NCI-H1930 (cell line): ENCODE data around the gene EIPR1.

Experiments used
- DNase-seq, 2 experiments: peaks; one replicate each; lab custom pipeline; 2025; lab: John Stamatoyannopoulos, UW

EIPR1 gene

DNA sequence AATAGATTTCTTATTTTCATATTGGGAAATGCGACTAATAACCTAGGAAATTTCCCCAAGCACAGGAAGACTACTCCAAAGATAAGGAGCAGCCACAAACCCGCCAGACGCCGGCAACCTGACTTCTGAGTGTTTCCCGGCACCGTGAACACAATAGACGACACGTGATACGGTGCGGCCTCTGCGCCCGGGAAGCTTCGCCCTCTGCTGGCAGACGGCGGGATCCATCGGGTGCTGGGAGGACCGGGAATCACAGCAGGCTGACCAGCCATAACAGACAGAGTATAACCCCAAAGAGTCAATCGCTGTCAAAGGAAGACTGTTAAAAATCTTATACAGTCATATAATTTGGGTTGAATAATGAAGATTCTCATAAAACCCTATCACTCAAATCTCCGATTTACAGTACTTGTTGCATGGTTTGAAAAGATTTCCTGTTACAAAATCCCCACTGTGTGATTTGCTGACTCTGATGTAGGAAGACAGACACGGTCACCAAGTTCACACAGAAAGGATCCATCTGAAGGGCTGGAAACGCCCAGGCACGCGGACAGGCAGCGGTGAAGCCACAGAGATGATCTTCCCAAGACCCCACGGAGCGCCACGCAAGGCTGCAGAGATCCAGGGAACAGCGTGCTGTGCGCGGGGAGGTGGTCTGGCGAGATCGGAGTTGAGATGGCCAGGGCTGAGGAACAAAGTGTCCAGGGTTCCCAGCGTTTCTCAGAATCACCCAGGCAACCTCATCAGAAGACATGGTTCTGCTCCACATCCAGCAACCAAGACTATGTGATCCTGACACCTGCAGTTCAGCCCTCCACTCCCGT, 73.8 kb downstream of the EIPR1 start:
- peak; percentile 63 to 74 for DNase-seq

DNA sequence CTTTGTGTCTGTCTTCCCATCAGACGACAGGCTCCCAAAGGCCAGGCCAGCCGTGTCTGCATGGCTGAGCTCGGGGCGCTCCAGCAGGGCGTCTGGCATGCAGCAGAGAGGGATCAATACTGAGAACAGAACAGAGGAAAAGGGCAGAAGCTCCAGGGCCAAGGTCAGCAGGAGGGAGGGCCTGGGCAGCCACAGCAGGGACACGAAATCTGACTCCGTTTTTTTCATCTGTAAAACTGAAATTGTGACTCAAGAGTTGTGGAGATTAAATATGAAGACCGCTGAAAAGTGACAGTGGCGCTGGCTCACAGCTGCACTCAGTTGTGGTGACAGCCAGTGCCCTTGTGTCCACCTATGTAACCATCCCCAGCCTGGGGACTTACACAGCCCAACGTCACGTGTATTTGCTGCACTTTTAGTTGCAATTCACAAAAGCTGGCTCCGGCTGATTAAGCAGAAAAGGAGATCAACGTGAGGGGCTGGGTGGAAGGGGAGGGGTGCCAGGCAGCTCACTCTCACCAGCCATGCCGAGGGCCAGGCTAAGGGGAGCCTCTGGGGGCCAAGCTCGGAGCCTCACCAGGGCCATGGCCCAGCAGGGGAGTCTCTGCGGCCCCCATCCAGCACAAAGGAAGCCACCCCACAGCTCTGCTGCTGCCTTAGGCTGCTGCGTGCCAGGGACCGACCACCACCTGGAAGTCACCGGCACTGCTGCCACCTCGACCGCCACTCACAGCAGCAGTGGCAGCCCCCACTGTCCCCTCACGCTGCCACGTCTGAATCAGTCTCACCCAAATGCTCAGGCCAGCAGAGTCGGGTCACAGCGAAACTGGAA, 74.7 kb downstream of the EIPR1 start:
- no peak for DNase-seq

DNA sequence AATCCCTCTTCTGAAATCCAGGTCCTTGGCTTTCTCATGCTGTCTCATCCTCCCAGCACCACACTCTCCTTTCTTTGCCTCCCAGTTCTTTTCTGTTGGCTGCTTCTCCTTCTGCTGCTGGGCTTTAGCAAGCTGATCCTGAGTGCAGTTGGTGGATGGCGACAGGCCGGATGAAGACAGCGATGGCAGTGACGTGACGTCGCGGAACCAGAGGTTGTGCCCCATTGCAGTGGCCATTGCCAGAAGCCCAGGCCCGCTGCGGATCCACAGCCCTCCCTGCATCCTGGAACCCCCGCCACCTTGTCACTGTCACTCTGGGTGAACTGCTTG, 75.2 kb downstream of the EIPR1 start:
- no peak for DNase-seq

DNA sequence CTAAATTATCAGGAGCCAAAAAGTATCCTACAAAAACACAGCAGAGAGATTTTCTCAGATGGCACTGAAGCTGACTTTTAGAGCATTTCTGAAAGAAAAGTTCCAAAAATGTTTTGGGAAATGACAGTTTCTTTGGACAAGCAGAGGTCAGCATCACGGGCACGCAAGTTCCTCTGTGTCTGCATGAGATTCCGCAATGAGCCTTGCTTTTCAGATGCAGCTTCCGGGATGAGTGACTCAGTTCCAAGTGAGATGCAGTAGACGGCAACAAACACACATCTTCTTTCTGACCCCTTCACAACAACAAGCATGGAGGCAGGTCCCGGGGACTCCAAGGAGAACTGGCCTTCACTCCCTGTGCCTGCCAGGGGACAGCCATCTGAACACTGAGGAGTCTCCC, 76.6 kb downstream of the EIPR1 start:
- no peak for DNase-seq

DNA sequence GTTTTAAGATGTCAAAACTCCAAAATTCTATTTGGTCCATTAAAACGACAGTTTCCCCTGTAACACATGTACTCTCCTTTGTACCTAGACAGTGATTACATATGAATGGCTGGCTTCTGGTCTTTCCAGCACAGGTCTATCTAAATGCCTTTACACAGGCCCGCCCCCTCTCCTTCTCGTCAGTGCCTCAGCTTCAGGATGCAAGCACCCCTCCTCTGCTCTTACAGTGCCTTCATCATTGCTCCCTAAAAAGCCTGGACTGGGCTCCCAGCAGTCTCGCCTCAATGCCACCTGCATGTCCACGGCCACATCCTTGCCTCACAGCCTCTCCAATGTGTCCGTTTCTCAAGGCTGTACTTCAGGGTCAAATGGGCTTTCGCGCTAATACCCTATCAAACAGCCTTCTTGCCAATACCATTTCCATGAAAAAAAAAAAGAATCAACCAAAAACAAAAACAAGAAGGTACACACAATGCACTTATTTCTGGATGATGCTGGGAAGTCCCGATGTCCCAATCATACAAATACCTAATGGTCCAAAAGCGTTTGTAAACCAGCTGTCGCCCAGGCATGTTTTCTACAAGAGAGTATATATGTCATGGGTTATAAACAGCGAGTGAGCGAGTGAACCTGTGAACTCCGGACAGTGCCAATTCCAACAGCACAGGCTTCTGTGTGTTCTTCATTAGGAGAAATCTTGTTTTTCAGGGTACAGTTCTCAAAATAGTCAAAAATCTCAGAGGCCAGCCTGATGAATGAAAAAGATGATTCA, 77.2 kb downstream of the EIPR1 start:
- no peak for DNase-seq

DNA sequence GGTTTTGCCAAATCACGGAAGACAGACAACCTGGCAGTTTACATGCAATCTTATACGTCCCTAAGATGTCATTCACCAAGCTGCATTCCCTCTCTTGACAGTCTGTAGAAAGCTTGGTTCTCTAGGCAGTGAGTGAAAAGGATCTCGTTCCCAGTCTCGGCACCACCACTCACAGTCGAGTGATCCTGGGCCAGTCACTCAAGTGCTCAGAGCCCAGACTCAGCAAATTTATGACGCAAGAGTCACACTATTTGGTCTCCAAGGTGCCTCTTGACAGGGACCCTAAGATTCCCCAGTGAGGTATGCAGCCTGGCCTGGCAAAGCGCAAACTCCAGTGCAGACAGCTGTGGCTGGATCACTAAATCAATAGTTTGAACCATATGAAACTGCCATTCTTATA, 77.9 kb downstream of the EIPR1 start:
- no peak for DNase-seq

DNA sequence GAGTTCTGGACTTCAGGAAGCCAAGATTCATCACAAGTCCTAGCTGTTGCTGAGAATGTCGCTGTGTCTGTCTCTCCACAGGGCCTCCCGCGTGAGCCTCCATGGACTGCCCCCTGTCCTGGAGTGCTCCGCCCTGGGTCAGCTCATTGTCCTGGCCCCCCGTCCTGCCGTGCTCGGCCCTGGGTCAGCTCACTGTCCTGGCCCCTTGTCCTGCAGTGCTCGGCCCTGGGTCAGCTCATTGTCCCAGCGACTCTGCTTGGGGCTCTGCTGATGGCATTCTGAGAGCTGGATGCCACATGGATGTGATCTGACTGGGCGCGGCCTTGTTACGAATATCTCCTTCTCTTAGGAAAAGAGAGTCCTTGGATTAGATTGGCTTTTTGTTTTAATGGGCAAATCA, 78.5 kb downstream of the EIPR1 start:
- no peak for DNase-seq

DNA sequence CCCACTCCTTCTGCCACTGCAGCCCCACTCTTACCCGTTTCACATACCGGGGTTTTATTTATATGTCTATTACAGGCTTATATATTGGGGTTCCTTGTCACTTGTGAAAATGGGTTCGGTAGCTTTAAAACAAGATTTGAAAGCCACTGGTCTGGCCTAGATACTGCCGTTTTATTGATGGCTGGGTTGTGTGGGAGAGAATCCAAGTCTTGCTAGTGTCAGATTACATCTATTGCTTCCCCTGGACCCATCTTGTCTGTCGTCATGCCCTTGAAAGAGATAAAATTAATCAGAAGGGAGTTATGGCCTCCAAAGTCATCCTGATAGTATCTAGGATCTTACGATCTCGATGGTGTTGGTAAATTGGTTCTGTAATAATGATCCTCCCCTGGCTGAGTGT, 79.4 kb downstream of the EIPR1 start:
- no peak for DNase-seq

DNA sequence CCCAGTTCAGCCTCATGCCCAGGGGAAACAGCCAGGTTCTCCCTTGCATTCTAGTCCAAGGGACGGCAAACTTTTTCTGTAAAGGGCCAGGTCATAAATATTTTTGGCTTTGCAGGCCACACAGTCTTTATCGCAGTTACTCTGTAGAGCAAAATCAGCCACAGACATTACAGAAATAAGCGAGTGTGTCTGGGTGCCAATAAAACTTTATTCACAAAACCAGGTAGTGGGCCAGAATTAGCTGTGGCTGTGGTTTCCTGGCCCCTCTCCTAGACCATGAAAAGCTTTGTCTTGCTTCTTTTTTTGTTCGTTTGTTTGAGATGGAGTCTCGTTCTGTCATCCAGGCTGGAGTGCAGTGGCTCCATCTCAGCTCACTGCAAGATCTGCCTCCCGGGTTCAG, 80.1 kb downstream of the EIPR1 start:
- DNase-seq: no peak

DNA sequence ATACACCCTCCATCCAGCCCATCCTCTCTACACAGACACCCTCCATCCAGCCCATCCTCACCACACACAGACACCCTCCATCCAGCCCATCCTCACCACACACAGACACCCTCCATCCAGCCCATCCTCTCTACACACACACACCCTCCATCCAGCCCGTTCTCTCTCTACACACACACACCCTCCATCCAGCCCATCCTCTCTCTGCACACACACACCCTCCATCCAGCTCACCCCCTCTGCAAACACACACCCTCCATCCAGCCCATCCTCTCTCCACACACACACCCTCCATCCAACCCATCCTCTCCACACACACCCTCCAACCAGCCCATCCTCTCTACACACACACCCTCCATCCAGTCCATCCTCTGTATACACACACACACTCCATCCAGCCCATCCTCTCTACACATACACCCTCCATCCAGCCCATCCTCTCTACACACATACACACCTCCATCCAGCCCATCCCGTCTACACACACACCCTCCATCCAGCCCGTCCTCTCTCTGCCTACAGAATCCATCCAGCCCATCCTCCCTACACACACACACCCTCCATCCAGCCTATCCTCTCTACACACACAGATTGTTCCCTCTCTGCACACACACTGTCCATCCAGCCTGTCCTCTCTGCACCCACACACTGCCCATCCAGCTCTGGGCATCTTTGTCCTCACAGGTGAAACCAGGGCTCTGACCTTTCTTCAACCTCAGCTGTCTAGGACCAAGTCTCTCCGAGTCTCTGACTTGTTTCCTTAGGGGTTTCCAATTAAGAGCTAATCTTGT, 81.2 kb downstream of the EIPR1 start:
- DNase-seq: no peak

DNA sequence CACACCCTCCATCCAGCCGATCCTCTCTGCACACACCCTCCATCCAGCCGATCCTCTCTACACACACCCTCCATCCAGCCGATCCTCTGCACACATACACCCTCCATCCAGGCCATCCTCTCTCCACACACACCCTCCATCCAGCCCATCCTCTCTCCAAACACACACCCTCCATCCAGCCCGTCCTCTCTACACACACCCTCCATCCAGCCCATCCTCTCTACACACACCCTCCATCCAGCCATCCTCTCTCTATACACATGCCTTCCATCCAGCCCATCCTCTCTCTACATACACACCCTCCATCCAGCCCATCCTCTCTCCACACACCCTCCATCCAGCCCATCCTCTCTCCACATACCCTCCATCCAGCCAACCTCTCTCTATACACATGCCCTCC, 83.1 kb downstream of the EIPR1 start:
- no peak for DNase-seq

DNA sequence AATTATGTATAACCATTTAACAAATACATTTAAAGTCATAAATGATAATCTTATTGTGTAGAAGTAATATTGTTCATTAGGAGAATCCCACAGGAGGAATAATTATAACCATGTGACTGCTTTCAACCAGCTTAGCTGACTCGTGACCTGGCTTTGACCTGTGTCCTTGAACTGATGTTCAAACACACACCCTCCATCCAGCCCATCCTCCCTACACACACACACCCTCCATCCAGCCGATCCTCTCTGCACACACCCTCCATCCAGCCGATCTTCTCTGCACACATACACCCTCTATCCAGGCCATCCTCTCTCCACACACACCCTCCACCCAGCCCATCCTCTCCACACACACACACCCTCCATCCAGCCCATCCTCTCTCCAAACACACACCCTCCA, 83.5 kb downstream of the EIPR1 start:
- no peak for DNase-seq

DNA sequence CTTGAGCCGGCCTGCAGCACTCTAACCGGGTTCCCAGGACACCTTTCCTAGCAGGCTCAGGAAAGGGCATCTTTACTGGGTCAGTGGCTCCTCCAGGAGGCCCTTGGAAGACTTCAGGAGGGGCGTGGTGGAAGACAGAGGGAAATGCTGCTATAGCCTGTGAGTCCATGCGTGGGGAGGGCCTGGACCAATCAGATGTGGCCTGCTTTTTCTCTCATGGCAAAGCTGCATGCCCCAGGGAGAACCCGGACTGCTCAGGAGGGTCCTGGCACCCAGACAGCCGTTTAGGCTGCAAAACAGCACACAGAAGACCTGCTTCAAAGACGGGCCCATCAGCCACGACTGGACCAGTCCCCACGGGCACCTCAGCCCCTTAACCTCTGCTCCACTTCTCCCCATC, 84.4 kb downstream of the EIPR1 start:
- DNase-seq: no peak

DNA sequence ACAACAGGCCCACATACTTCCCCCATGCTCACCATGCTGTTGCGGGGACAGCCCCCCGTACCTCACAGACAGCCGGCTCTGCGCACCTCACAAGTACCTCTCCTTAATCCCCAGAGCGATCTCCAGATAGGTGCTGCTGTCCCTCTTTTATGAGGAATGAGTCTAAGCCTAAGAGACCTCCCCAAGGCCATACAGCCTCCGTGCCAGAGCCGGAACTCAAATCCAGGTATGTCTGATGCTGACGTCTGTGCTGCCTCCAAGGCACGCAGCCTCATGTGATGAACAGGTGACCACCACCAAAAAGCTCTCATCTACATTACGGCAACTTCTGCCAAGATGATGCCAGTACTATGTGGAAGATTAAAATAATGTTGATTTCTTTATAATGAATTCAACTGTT, 85.2 kb downstream of the EIPR1 start:
- no peak for DNase-seq

DNA sequence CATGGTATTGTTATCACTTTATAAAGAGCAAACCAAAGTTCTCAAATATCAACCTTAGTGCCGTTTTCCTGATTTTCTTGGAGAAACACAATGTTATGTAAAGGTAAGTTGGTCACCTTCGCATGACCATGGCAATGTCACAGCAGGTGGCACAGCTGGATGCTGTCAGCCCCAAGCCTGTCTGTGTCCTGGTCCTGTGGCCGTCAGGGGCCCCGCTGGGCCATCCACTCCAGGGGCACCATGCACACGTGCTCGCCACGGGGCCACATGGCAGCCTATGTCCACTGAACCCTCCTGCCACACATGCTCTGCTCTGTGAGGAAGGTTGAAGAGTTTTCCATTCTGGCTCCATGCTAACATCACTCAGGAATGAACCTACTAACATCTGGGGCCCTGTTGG, 85.9 kb downstream of the EIPR1 start:
- no peak for DNase-seq

DNA sequence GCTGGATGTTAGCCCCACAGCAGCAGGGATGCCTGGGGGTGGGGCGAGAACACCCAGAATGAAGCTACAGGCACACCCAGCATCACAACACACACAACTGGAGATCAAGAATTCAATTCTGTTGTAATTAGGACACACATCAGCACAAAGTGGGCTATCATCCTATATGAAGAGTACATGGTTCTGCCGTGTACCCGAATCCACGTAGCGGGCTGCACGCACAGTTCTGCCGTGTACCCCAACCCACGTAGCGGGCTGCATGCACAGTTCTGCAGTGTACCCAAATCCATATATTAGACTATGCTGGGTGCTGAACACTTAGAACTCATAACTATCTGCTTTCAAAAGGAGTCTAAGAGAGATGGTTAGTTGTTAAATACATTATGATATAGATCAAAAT, 86.5 kb downstream of the EIPR1 start:
- no peak for DNase-seq

DNA sequence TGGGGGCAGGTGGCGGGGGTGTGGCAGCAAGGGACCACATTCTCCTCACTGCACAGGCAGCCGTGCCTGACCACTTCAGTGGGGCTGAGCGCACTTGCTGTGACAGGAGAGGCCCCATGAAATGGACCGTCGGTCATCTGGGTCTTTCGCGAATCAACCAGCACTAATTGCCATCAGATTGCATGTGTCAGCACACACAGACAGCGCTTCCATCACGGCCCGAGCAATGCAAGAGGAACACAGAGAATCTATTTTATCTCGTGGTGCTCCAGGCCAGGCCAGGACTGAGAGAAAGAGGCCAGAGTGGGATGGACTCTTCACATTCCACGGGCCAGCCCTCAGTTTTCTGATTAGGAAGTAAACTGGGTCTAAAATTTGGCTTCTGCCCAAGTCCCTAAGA, 87.0 kb downstream of the EIPR1 start:
- no peak for DNase-seq

DNA sequence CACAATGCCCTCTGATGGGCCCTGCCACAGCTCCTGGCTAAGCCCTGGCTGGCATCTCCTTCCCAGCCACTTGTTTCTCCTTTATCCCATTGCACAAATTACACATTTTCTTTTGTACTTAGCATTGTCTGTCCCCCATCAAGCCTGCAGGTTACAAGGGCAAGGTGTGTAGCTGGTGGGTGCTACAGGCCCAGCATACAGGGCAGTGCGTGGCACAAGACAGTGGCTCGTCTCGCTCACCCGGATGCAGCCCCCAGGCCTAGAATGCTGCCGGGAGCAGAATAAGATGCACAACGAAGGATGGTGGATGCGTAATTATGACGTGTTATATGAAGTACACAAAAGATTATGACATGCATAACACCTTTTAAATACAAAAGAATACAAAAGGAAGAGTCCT, 87.6 kb downstream of the EIPR1 start:
- DNase-seq: no peak

DNA sequence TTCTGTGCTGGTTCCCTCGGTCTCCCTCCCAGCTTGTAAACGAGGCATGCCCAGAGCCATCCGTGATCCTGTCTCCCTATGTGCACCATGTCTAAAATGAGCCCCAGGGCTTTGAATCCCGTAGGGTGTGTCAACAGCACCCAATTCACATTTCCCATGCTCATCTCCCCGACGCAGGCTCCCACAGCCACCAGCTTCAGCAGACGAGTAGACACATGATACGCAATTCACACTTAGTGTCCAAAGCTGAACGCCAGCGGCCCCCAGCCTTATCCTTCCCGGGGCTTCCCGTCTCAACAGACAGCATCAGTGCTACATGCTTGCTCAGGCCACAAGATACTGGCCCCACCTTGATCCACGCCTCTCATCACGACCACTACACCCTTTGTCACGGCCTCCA, 88.1 kb downstream of the EIPR1 start:
- DNase-seq: no peak

DNA sequence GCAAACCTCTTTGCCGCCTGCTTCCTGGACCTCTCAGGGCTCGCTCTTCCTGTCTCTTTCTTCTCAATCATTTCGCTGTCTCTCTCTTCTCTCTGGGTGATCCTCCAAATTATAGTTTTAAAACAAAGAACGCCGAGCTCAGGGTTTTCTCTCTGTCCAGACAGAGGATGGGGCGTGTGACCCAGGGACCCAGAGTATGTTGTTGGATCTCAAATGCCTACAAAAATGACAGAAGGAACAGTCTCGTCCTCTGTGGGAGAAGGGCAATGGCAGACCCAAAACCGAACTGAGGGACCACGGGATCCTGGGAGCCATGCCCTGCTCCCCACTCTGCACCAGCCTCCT, 88.5 kb downstream of the EIPR1 start:
- no peak for DNase-seq

DNA sequence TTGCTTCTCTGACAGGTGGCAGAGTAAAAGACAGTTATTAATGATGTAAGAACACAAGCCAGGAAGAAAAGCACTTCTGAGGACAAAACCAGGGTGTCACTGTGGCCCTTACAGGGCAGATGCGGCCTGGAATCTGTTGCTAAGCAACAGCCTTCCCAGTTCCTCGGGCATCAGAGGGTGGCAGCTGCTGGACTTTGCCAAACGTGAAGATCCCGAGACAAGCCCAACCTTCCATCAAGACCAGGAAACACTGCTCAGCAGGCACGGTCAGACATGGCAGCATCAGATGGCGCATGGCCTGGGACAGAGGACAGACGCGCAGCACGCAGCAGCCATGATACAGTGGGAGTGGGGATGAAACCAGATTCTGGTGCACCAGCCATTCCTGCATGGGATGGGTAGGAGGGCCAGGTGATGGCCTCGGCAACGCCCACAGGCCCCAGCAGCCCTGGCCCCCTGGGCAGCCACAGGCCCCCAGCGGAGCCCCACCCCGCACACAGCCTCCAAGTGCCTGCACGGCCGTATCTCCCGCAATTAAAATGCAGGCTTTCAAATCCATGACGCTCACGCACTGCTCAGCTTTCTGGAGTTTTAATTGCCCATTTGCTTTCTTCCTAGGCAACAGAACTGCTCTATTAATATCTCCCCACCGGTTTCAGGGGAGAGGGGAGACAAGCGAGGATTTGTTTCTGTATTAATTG, 89.0 kb downstream of the EIPR1 start:
- no peak for DNase-seq

DNA sequence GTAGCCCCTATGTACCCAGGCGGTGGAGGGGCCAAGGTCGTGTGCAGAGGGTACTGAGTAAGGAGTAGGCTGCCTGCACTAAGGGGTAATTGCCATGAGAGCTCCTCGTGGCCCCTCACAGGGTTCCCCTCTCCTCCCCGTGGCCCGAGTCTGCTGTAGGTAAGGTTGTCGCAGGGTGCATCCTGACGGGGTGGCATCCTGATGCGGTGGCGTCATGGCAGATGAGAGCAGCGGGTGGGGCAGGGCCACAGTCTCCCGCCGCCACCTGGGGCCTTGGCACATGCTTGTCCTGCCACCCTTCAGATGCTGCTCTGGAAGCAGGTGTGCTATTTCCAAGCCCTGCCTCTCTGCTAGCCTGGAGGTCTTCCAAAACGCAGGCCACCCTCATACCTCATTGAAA, 89.7 kb downstream of the EIPR1 start:
- no peak for DNase-seq
